Esophagus muscularis mucosa (tissue), 4 donors: ENCODE results near the gene C3orf62. TPM values are rescaled to one million over a fixed set of nuclear protein-coding genes. Genes with fewer than 3 reads are reported as not detected.
A peak's percentile ranks its signal among the peaks of the same experiment; 100 is the strongest.

ENCODE experiments used
- DNase-seq: peaks from one replicate; pipeline ENCODE4 v3.0.0-alpha.2; 2017; ENCODE audit errors: extremely low spot score
- H3K27ac ChIP-seq, 4 donors: fragments of 200-600 bp; sonication (generic); replicated peaks in 1 of 4; 1 replicate in 3 of 4; 2 replicates in 1 of 4; pipeline ENCODE4 v1.5.1; 2016 to 2019; ENCODE audit warnings: mild to moderate bottlenecking in 1 of 4
- H3K27me3 ChIP-seq, 4 donors: fragments of 200-600 bp; sonication (generic); one replicate each; pipeline versions ENCODE4 v1.5.1 to v1.6.0; 2016 to 2019
- H3K36me3 ChIP-seq, 4 donors: fragments of 200-600 bp; sonication (generic); one replicate each; pipeline ENCODE4 v1.5.1; 2016 to 2019
- H3K4me1 ChIP-seq, 4 donors: fragments of 200-600 bp; sonication (generic); one replicate each; pipeline ENCODE4 v1.5.1; 2016 to 2019
- H3K4me3 ChIP-seq, 4 donors: fragments of 200-600 bp; sonication (generic); 1 replicate in 2 of 4; 2 replicates in 2 of 4; pipeline ENCODE4 v1.5.1; 2016 to 2019; ENCODE audit warnings: mild to moderate bottlenecking in 4 of 4, moderate library complexity in 1 of 4
- H3K9me3 ChIP-seq, 4 donors: fragments of 200-600 bp; sonication (generic); 1 replicate in 3 of 4; 2 replicates in 1 of 4; pipeline ENCODE4 v1.5.1; 2016 to 2019
- EP300 ChIP-seq: sonication (generic); formaldehyde crosslinking; IDR thresholded peaks from one replicate; pipeline ENCODE4 v1.6.1; 2017; ENCODE audit warnings: antibody characterized with exemption
- POLR2A ChIP-seq: fragments of 450-650 bp; IDR thresholded peaks from one replicate; pipeline ENCODE4 v1.6.1; 2017; ENCODE audit warnings: antibody characterized with exemption, moderate library complexity, mild to moderate bottlenecking, low read depth
- POLR2AphosphoS5 ChIP-seq, 2 donors: sonication (generic); formaldehyde crosslinking; IDR thresholded peaks; one replicate each; pipeline ENCODE4 v1.6.1; 2017; ENCODE audit warnings: antibody characterized with exemption in 2 of 2
- WGBS: methylation state at CpG from one replicate; pipeline ENCODE4 v1.1.5; 2018; 5-methylcytosine and 5-hydroxymethylcytosine counted together
- intact Hi-C: fragments of 100-400 bp; cut with DNase I; formaldehyde crosslinking; loops from one replicate; pipeline ENCODE4 v1.15.1; 2023
- total RNA-seq, 4 donors: library from RNA; depleted of rRNA; stranded (reverse); fragments of >200 nt; gene quantifications; one replicate each; pipeline versions ENCODE4 v1.1.0 to v1.2.1, GENCODE V29; 2016
- TF ChIP-seq, protein P1 (sequence below), 3 experiments: fragments of 200-600 bp in 2 of 3; fragments of 450-650 bp in 1 of 3; sonication (generic) in 2 of 3; IDR thresholded peaks; one replicate each; pipeline ENCODE4 v1.5.1; 2017 to 2019; ENCODE audit warnings: antibody characterized with exemption in 3 of 3, mild to moderate bottlenecking in 2 of 3, moderate library complexity in 1 of 3

C3orf62 gene
- total RNA-seq, 4 donors from 2014 or later, result 3.1 to 8.7 (median 5.8) TPM

DNA sequence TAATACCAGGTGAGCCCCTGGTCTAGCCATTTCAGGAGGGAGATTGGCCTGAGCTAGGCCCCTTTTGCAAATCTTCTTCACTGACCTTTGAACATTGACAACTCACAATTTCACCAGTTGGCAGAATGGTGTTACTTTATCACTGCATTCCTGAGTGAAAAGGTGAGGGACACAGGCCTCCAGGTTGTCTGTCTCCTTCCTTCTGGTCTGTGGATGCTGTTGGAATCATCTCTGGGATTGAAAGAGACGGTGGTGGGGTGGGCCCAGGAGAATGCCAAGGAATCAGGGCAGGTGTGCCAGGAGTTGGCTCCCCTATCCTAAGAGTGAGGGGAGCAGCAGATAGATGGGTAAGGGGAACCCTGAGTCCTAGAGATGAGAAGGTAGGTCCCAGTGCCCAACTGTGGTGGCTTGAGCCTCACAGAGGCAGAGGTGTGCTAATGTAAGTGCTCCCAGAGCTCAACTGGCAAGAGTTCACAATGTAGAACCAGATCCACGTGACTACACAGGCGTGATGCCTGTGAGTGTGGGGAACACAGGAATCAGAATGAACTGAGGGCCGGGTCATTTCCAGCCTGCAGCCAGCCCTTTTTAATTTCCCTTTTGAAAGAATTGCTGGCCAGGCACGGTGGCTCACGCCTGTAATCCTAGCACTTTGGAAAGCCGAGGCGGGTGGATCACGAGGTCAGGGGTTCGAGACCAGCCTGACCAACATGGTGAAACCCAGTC is 11.2 kb downstream of the C3orf62 start:
- DNase-seq, result no peak
- Histone ChIP-seq H3K36me3 (peaks cover 0 to 13% (median 4%) of the 10 kb centered on the region in 4 donors), H3K4me1 (peaks cover 13 to 39% (median 28%) of the 10 kb centered on the region in 4 donors), H3K27ac (peak overlapping the region; percentile 44 to 62 (median 61)), H3K27me3 (no peaks in the 10 kb centered on the region), H3K4me3 (no peak overlapping the region), H3K9me3 (no peaks in the 10 kb centered on the region)
- 85% methylated on average over 9 of the region's 10 CpGs for WGBS
- TF ChIP-seq POLR2A (no peak), EP300 (no peak), POLR2AphosphoS5 (IDR thresholded peaks at IDR 0.05) (no peak)
- TF ChIP-seq, protein P1, sequence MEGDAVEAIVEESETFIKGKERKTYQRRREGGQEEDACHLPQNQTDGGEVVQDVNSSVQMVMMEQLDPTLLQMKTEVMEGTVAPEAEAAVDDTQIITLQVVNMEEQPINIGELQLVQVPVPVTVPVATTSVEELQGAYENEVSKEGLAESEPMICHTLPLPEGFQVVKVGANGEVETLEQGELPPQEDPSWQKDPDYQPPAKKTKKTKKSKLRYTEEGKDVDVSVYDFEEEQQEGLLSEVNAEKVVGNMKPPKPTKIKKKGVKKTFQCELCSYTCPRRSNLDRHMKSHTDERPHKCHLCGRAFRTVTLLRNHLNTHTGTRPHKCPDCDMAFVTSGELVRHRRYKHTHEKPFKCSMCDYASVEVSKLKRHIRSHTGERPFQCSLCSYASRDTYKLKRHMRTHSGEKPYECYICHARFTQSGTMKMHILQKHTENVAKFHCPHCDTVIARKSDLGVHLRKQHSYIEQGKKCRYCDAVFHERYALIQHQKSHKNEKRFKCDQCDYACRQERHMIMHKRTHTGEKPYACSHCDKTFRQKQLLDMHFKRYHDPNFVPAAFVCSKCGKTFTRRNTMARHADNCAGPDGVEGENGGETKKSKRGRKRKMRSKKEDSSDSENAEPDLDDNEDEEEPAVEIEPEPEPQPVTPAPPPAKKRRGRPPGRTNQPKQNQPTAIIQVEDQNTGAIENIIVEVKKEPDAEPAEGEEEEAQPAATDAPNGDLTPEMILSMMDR (IDR thresholded peaks at IDR 0.05), result no peak
- intact Hi-C loops, result no loop called here

DNA sequence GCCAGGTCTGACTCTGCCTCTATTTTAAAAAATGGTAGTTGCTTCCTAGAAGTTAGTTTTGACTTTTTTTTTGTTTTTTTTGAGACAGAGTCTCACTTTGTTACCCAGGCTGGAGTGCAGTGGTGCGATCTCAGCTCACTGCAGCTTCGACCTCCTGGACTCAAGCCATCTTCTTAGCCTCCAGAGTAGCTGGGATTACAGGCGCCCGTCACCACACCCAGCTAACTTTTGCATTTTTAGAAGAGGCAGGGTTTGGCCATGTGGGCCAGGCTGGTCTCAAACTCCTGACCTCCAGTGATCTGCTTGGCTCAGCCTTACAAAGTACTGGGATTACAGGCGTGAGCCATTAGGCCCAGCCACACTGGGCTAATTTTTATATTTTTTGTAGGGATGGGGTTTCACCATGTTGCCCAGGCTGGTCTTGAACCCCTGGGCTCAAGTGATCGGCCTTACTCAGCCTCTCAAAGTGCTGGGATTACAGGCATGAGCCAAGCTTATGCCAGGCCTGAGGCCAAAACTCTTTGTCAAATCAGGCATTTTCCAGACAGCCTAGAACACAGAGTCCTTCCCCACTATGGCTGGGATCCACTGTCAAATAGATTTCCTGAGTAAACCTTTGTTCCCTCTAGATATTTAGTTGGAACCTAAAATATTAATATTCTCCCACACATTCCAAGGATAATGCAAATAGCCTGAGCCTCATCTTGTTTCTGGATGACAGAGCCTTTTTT is 13.7 kb downstream of the C3orf62 start:
- Histone ChIP-seq H3K27me3 (no peaks in the 10 kb centered on the region), H3K4me1 (peaks cover 13 to 33% (median 28%) of the 10 kb centered on the region in 4 donors), H3K4me3 (no peak overlapping the region), H3K36me3 (no peaks in the 10 kb centered on the region), H3K27ac (peak overlapping the region; percentile 44 to 61 (median 52)), H3K9me3 (no peaks in the 10 kb centered on the region)
- peak; percentile 68 to 70 for TF ChIP-seq POLR2AphosphoS5 (IDR thresholded peaks at IDR 0.05)
- TF ChIP-seq, protein P1 (IDR thresholded peaks at IDR 0.05), result no peak
- 77% methylated on average over 5 of the region's 6 CpGs for WGBS
- intact Hi-C loops, result no loop called here
- DNase-seq, result no peak

GRCh38 chr3:49260806-49261324 is 16.2 kb downstream of the C3orf62 start:
- peak overlapping the region in 1 of 4 donors; percentile 17 for H3K27ac ChIP-seq
- 87% methylated on average over 5 of the region's 5 CpGs for WGBS
- no peak for DNase-seq

DNA sequence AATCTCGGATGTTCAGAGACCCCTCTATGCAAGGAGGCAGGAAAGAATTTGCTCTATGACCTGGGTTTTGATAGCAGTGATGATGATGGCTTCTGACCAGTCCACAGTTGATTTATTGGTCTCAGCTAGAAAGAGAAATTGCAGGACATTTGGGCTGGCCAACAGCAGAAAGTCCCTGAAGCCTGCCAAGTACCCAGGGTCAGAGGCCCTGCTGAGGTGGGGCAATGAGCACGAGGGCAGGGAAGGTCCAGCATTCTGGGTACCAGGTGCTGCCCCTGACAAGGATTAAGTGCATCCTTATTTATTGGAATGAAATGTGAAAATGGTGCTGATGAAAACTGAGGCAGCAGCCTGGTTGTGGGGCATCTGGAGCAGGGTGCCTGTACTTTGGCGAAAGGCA is 19.8 kb downstream of the C3orf62 start:
- H3K4me1 ChIP-seq, result peaks cover 0 to 27% (median 21%) of the 10 kb centered on the region in 4 donors

More at GRCh38 chr3:49260806-49261324, 16.2 kb downstream of the C3orf62 start:
- H3K9me3 ChIP-seq, result no peaks in the 10 kb centered on the region
- intact Hi-C loops, result no loop called here
- H3K4me1 ChIP-seq, result peaks cover 0 to 28% (median 25%) of the 10 kb centered on the region in 4 donors
- H3K4me3 ChIP-seq, result no peak overlapping the region
- H3K27me3 ChIP-seq, result no peaks in the 10 kb centered on the region
- TF ChIP-seq EP300 (no peak), POLR2A (no peak)
- TF ChIP-seq, protein P1 (IDR thresholded peaks at IDR 0.05), result no peak
- no peaks in the 10 kb centered on the region for H3K36me3 ChIP-seq

More for the DNA sequence above, 19.8 kb downstream of the C3orf62 start:
- intact Hi-C loops, result no loop called here
- no peak for TF ChIP-seq POLR2AphosphoS5 (IDR thresholded peaks at IDR 0.05)
- TF ChIP-seq POLR2A, result no peak
- TF ChIP-seq EP300, result no peak
- TF ChIP-seq, protein P1 (IDR thresholded peaks at IDR 0.05), result no peak
- 65% methylated on average over 3 of the region's 3 CpGs for WGBS
- no peak overlapping the region for H3K27ac ChIP-seq
- H3K4me3 ChIP-seq, result no peak overlapping the region
- H3K9me3 ChIP-seq, result no peaks in the 10 kb centered on the region
- DNase-seq, result no peak
- no peaks in the 10 kb centered on the region for H3K27me3 ChIP-seq
- peaks cover 0 to 6% (median 0%) of the 10 kb centered on the region in 4 donors for H3K36me3 ChIP-seq
